Activated CD4-positive, alpha-beta T cell treated with anti-CD3 and anti-CD28 coated beads, Interleukin-2, amount 10 ng/mL, durations not matched to agents 7 days and 5 days (primary cell): ENCODE data around the gene MDK. TPM values are rescaled to one million over a fixed set of nuclear protein-coding genes. Genes with fewer than 3 reads are reported as not detected.

Experiments used
- CTCF ChIA-PET: fragments of 350-600 bp; sonication (Branson Sonifier 250); formaldehyde crosslinking; loops from one replicate; lab custom pipeline; 2021; ENCODE audit warnings: antibody characterized with exemption; lab: Charles Lee
- POLR2A ChIA-PET: fragments of 350-600 bp; sonication (Branson Sonifier 250); formaldehyde crosslinking; loops from one replicate; lab custom pipeline; 2021; ENCODE audit warnings: antibody characterized with exemption; lab: Charles Lee
- DNase-seq: peaks from one replicate; pipeline ENCODE4 v3.0.0-alpha.2; 2020
- H3K27ac Mint-ChIP-seq: one replicate; pipeline ENCODE4 v1.8.0; 2021; ENCODE audit warnings: mild to moderate bottlenecking, moderate library complexity, mixed read lengths
- H3K27me3 Mint-ChIP-seq: one replicate; pipeline ENCODE4 v1.8.0; 2021; ENCODE audit warnings: mixed read lengths
- H3K36me3 Mint-ChIP-seq: one replicate; pipeline ENCODE4 v1.8.0; 2021; ENCODE audit warnings: low read depth, mixed read lengths
- H3K4me1 Mint-ChIP-seq: one replicate; pipeline ENCODE4 v1.8.0; 2021; ENCODE audit warnings: mixed read lengths
- H3K4me3 Mint-ChIP-seq: one replicate; pipeline ENCODE4 v1.8.0; 2021; ENCODE audit warnings: mild to moderate bottlenecking, moderate library complexity, mixed read lengths
- H3K9me3 Mint-ChIP-seq: one replicate; pipeline ENCODE4 v1.8.0; 2021; ENCODE audit warnings: mixed read lengths
- total RNA-seq, 2 experiments: library from RNA; stranded (reverse); gene quantifications; one replicate each; pipeline ENCODE4 v1.2.3, GENCODE V29; 2021

MDK gene, protein sequence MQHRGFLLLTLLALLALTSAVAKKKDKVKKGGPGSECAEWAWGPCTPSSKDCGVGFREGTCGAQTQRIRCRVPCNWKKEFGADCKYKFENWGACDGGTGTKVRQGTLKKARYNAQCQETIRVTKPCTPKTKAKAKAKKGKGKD
- total RNA-seq, result 10 to 100 TPM in 1 of 2 experiments, 1 to 10 TPM in 1; 8.2 to 10.5 TPM

DNA sequence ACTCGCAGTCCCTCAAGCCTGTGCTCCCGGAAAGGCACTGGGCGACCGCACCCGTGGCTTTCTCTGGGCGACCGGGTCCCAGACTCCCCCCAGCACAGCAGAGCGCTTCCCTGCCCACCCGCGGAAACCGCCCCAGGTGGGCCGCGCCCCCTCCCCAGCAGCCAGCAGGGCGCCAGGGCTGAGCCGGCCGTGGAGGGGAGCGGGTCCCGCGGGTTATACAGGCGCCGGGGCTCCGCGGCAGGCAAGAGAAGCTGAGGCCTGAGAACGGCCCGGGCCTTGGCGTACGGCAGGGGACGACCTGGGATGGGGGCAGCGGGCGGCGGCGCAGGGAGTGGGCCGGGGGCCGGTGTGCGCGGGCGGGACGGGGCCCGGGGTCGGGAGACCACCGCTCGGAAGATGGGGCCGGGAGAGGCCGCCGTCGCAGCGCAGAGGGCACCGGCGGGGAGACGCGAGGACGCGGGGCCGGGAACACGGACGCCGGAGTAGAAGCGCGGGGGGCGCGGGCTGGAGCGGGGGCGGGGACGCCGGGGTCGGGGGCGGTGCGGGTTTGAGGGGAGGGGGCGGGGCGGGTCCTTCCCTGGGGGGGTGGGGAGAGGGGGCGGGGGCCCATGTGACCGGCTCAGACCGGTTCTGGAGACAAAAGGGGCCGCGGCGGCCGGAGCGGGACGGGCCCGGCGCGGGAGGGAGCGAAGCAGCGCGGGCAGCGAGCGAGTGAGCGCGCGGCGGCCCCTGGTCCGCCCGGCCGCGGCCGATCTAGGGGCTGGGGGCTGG lies at the start of gene MDK:
TSS of gene MDK (plus strand) at position 622 of the 771 bp plus-strand sequence. CDS start 389 bp downstream, outside the sequence.
- peak within 1 kb of the TSS; percentile 69 for H3K4me3 Mint-ChIP-seq
- peaks cover 20% of the 10 kb centered on the region for H3K27me3 Mint-ChIP-seq
- DNase-seq, result no peak
- H3K9me3 Mint-ChIP-seq, result no peaks in the 10 kb centered on the region
- peaks cover 11% of the 10 kb centered on the region for H3K4me1 Mint-ChIP-seq
- H3K36me3 Mint-ChIP-seq, result peaks cover 28% of the 10 kb centered on the region
- ChIA-PET POLR2A (no interaction called here), CTCF (interaction anchor here (4.4 kb wide), 1 partner anchor 29 kb away, joined by 21 read pairs; no protein-coding TSS in a partner anchor)
- H3K27ac Mint-ChIP-seq, result peak within 1 kb of the TSS; percentile 57

DNA sequence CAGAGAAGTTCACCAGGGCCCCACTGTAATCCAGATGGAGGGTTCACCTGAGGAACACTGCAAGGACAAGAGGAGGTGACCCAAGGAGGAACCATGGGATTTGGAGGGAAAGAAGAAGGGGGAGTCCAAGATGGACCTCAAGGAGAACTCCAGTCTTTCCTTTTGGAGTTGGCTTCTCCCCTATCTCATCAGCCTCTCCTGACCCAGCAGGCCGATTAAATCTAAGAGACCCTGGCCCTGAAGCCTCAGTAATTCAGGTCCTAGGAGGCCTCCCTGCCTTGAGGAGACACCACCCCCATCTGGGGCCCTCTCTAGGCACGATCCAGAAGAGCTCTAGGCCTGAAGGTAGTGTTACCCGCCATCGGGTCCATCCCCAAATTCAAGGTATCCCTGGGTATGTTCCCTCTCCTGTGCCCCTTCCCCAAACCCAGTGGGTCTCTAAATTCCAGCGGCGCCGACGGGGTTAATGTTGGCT lies 49.3 kb upstream of the MDK start:
- Mint-ChIP-seq H3K4me1 (peaks cover 63% of the 10 kb centered on the region), H3K36me3 (peaks cover 5% of the 10 kb centered on the region), H3K9me3 (no peaks in the 10 kb centered on the region), H3K4me3 (peak overlapping the region; percentile 49), H3K27ac (peak overlapping the region; percentile 85), H3K27me3 (peaks cover 37% of the 10 kb centered on the region)
- ChIA-PET CTCF (interaction anchor here (0.9 to 2.2 kb wide), 6 partner anchors 9 to 60 kb away, joined by 3 to 12 read pairs (median 4); partner anchors contain the start of genes CHRM4 and DGKZ), POLR2A (no interaction called here)
- DNase-seq, result no peak

DNA sequence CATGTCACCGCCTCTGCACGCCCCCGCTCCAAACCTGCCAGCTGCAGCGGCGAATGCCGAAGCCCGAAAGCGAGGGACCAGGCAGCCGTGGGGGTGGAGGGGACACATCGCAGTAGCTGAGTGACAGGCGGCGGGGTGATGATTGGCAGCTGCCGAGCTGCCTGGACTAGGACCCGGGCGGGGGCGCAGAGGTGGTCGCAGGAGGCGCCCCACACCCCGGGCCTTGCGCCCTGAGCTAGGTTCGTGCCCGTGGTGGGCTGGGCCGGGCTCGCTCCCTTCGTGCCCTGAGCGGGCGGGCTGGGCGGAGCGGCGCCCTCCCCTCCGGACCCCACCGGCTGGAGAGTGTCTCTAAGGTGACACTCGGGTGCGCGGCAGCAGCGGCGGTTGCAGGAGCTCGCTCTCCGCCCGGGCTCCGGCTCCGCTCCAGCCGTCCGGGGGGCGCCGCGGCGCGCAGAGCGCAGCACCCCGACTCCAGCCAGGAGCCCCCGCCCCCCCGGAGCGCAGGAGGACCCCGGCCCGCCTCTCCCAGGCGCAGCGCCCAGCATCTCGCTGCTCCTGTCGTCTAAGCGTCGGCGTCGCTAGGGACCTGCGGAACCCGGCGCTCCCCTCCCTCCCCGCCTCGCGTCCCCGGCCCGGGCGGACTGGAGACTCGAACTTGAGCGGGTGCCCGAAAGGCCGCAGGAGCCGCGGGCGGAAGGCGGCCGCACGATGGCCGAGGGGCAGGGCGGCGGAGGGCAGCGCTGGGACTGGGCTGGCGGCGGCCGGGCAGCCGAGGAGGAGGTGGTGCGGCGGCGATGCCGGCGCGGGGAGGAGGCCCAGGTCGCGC lies 48.7 kb upstream of the MDK start:
- ChIA-PET POLR2A (no interaction called here), CTCF (interaction anchor here (0.6 to 2.2 kb wide), 7 partner anchors 9 to 217 kb away, joined by 3 to 12 read pairs (median 3); partner anchors contain the start of gene DGKZ)
- no peaks in the 10 kb centered on the region for H3K9me3 Mint-ChIP-seq
- H3K36me3 Mint-ChIP-seq, result peaks cover 5% of the 10 kb centered on the region
- H3K4me1 Mint-ChIP-seq, result peaks cover 68% of the 10 kb centered on the region
- H3K4me3 Mint-ChIP-seq, result peak overlapping the region; percentile 48
- no peak for DNase-seq
- no peak overlapping the region for H3K27ac Mint-ChIP-seq
- H3K27me3 Mint-ChIP-seq, result peaks cover 33% of the 10 kb centered on the region

DNA sequence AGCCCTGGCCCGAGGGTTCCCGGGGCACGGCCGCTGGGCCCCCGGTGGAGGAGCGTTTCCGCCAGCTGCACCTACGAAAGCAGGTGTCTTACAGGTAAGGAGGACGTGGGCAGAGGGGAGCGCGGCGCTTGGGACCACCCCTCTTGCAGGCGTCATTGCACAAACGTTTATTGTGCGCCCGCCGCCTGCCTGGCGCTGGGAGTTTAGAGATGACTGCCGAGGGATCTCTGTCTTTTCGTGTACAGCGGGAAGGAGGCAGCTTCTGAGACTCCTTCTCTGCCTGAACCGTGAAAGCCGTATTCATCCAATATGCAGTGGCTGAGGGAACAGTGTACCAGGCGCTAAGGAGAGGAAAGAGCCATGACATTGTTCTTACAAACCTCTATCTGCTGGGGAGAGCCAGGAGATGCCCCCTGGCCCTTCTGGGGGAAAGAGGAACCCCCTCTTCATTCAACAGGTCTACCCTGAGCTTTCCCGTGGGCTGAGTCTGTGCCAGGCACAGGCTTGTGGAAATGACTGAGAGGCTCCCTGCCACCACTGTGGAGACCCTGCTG lies 48.0 kb upstream of the MDK start:
- no peak for DNase-seq
- Mint-ChIP-seq H3K4me1 (peaks cover 73% of the 10 kb centered on the region), H3K27ac (peak overlapping the region; percentile 31), H3K9me3 (no peaks in the 10 kb centered on the region), H3K27me3 (peaks cover 31% of the 10 kb centered on the region), H3K36me3 (peaks cover 5% of the 10 kb centered on the region), H3K4me3 (peak overlapping the region; percentile 62)
- POLR2A ChIA-PET, result no interaction called here
- CTCF ChIA-PET, result interaction anchor here (0.6 to 2.6 kb wide), 5 partner anchors 9 to 216 kb away, joined by 3 to 12 read pairs (median 3); partner anchors contain the start of gene DGKZ

DNA sequence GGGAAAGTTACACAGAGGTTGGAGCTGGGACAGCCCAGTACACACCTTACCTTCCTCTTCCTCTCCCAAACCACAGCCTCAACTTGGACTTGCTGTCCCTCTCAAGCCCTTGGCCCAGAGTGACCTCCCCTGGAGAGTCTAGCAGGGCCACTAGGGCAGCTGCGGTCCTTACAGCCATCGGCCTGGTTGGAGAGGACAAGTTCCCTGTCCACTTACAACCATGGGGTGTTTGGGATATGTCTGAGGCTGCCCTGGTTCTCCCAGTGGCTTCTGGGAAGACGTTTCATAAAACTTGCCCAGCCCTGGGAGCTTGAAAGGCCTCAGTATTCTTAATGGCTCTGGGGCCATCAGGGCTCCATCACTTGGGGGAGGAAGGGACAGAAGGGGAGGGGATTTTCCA lies 47.3 kb upstream of the MDK start:
- ChIA-PET POLR2A (no interaction called here), CTCF (interaction anchor here (0.6 to 2.6 kb wide), 5 partner anchors 10 to 1261 kb away, joined by 3 to 12 read pairs (median 3); partner anchors contain the start of gene DGKZ)
- Mint-ChIP-seq H3K4me1 (peaks cover 79% of the 10 kb centered on the region), H3K36me3 (peaks cover 5% of the 10 kb centered on the region), H3K27me3 (peaks cover 31% of the 10 kb centered on the region), H3K4me3 (peak overlapping the region; percentile 62), H3K27ac (peak overlapping the region; percentile 39), H3K9me3 (no peaks in the 10 kb centered on the region)
- no peak for DNase-seq

DNA sequence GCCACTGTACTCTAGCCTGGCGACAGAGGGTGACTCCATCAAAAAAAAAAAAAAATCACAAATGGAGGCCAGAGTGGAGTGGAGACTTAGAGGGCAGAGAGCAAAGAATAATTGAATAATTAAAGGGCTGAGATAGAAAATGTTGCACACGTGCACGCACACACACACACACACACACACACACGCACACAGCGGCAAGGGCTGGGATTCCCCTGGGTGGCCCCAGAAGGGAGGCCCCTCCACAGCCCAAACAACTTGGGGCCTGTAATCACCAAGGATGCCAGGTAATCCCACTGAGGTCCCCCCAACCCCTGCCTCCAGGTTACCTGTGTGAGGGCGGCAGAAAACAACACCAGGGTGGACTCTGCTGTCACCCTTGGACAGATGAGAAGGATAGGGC lies 46.2 kb upstream of the MDK start:
- ChIA-PET CTCF (interaction anchor here (0.6 to 2.6 kb wide), 5 partner anchors 8 to 194 kb away, joined by 3 to 12 read pairs (median 3); partner anchors contain the start of gene DGKZ), POLR2A (no interaction called here)
- peaks cover 5% of the 10 kb centered on the region for H3K36me3 Mint-ChIP-seq
- H3K4me1 Mint-ChIP-seq, result peaks cover 70% of the 10 kb centered on the region
- peaks cover 26% of the 10 kb centered on the region for H3K27me3 Mint-ChIP-seq
- no peak for DNase-seq
- H3K4me3 Mint-ChIP-seq, result no peak overlapping the region
- peak overlapping the region; percentile 31 for H3K27ac Mint-ChIP-seq
- no peaks in the 10 kb centered on the region for H3K9me3 Mint-ChIP-seq

DNA sequence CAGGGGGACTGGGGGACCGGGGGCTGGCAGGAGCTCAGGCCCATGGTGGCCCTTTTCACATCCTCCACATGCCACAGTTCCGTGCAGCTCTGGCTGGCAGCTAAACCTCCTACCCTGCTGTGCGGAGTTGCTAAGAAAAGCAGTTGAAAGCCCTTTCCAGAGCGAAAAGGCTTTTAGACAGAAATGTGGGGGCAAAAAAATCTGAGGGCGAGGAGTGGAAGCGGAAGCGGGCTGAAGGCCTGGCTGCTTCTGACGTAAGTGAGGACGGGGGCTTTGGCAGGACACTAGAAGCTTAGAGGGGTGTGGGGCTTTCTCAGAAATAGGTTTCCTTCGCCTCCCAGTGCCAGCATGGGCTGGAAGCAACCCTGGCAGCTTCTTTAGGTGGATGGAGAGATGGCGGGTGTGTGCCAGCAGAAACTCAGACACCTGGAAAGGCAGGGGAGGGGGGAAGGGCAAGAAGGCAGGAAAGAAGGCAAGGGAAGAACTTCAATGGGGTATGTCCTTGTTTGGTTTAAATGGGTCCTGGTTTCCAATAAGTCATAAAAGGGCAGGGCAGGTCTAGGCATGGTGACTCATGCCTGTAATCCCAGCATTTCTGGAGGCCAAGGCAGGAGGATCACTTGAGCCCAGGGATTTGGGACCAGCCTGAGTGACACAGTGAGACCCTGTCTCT lies 45.4 kb upstream of the MDK start:
- peak overlapping the region; percentile 69 for H3K27ac Mint-ChIP-seq
- H3K4me1 Mint-ChIP-seq, result peaks cover 64% of the 10 kb centered on the region

DNA sequence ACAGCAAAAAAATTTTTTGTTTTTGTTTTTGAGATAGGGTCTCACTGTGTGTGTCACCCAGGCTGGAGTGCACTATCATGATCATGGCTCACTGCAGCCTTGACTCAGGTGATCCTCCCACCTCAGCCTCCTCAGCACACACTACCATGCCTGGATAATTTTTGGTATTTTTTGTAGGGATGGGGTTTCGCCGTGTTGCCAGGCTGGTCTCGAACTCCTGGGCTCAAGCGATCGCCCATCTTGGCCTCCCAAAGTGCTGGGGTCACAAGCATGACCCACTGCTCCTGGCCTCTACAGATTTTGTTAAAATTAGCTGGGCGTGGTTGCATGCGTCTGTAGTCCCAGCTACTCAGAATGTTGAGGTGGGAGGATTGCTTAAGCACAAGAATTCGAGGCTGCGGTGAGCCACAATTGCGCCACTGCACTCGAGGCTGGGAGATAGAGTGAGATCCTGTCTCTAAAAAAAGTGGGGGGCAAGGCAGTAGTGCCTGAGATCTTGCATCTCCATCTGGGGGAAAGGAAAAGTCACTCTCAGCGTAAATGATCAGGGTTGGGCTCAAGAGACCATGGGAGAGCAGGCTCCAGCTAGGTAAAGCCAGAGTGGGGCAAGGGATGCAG lies 44.8 kb upstream of the MDK start:
- Mint-ChIP-seq H3K4me3 (no peak overlapping the region), H3K27ac (peak overlapping the region; percentile 57), H3K36me3 (peaks cover 3% of the 10 kb centered on the region), H3K9me3 (no peaks in the 10 kb centered on the region), H3K27me3 (peaks cover 21% of the 10 kb centered on the region), H3K4me1 (peaks cover 64% of the 10 kb centered on the region)
- ChIA-PET CTCF (interaction anchor here (1.4 to 4.6 kb wide), 2 partner anchors 16 to 28 kb away, joined by 3 to 29 read pairs; no protein-coding TSS in a partner anchor), POLR2A (no interaction called here)
- peak; percentile 42 for DNase-seq

More for the DNA sequence above, 45.4 kb upstream of the MDK start:
- H3K4me3 Mint-ChIP-seq, result peak overlapping the region; percentile 16
- ChIA-PET POLR2A (no interaction called here), CTCF (interaction anchor here (1.2 to 2.6 kb wide), 3 partner anchors 10 to 193 kb away, joined by 3 to 12 read pairs (median 3); partner anchors contain the start of gene DGKZ)
- no peak for DNase-seq
- H3K27me3 Mint-ChIP-seq, result peaks cover 23% of the 10 kb centered on the region
- no peaks in the 10 kb centered on the region for H3K9me3 Mint-ChIP-seq
- H3K36me3 Mint-ChIP-seq, result peaks cover 5% of the 10 kb centered on the region

DNA sequence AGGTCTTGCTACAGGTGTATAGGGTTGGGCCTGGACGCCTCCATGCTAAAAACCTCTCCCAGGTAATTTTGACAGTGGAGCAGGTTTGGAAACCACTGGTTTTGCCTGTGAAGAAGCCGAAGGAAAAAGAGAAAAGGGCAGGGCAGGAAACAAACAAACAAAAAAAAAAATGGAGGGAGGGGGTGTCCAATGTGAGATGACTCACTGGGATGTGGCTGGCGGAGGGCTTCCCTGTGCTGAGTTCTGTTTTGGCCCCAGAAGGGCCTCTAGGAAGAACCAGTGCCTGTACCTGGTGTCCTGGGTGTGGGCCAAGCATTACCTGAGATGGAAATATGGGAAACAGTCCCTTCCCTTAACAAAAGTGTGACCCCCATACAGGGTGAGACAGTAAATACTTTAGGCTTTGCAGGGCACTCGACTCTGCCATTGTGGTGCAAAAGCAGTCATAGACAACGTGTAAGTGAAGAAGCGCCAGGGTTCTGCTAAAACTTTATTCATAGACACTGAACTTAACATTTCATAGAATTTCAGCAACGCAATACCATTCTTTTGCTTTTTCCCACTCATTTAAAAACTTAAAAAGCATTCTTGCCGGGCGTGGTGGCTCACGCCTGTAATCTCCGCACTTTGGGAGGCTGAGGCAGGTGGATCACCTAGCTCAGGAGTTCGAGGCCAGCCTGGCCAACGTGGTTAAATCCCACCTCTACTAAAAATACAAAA lies 43.7 kb upstream of the MDK start:
- Mint-ChIP-seq H3K4me3 (no peak overlapping the region), H3K27ac (no peak overlapping the region), H3K9me3 (no peaks in the 10 kb centered on the region), H3K27me3 (peaks cover 14% of the 10 kb centered on the region), H3K36me3 (no peaks in the 10 kb centered on the region), H3K4me1 (peaks cover 67% of the 10 kb centered on the region)
- DNase-seq, result no peak
- CTCF ChIA-PET, result interaction anchor here (4.6 kb wide), 1 partner anchor 15 kb away, joined by 29 read pairs; no protein-coding TSS in a partner anchor
- POLR2A ChIA-PET, result no interaction called here

DNA sequence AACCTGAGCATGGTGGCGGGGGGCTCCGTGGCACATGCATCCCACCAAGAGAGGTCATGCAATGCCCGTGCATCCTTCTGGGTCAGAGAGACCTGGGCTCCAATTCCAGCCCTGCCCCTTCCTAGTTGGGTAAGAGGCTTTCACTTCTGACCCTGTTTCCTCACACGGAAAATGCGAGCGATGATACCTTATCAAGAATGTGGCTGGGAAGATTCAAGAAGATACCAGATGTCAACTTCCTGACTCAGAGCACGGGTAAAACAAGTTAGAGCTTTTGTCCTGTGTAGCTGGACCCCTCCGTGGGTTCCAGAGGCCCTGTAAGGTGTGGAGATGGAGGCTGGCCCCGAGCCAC lies 42.9 kb upstream of the MDK start:
- DNase-seq, result no peak
- CTCF ChIA-PET, result interaction anchor here (1.4 to 4.6 kb wide), 2 partner anchors 9 to 14 kb away, joined by 4 to 29 read pairs; partner anchors contain the start of gene DGKZ
- Mint-ChIP-seq H3K27me3 (peaks cover 13% of the 10 kb centered on the region), H3K4me3 (no peak overlapping the region), H3K27ac (no peak overlapping the region), H3K4me1 (peaks cover 70% of the 10 kb centered on the region), H3K9me3 (no peaks in the 10 kb centered on the region), H3K36me3 (no peaks in the 10 kb centered on the region)
- POLR2A ChIA-PET, result no interaction called here
